HG03135 (cell line): ENCODE measurements around the gene TBX2.

ENCODE experiments used
- ATAC-seq: cut with Tn5 transposase; IDR thresholded peaks from one replicate; pipeline ENCODE4 v1.9.1; 2021; ENCODE audit warnings: mild to moderate bottlenecking, moderate library complexity; ENCODE audit not compliant: unreplicated experiment

TBX2 gene

DNA sequence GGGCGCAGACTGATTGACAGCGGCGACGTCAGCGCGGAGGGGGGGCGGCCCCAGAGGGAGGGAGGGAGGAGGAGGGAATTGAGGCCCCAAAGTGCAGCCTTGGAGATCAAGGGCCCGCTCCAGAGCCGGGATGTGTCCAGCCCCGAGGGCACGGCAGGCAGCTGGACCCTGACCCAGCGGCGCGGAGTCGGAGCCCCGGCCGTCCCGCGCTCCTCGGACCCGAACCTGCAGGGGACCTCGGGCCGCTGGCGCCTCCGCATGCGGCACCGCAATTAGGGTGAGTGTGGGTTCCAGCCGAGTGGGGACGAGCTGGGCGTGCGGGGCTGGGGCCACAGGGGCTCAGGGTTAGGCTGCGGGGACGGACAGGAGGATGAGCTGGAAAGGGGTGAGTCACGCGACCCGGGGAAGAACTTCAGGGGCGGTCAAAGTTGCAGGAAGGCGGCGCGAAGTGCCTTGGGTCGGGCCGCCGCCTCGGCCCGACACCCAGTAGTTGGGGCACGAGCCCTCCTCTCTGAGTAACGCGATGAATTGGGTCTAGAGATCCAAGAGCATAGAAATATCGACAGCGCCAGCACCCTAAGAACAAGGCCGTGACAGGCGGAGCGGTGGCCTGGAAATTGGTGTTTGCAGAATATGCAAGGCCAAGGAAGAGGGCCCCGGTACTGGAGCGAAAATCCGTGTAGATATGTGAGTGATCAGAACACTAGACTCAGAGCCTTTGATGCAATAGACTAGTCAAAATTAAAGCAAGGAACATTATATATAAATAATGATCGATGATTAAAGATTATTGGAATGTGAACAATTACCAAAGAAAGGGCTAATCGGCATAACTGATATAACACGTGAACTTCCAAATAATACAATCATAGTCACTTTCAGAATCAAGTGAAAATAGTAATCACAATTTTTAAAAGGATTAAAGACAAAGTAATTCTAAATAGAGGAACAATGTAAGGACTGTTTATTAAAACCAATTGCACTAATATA is 53.0 kb downstream of the TBX2 start, which contains the start of gene TBX4:
TBX4 (plus strand) TSS at position 122 of the 990 bp plus-strand sequence. CDS start 4,069 bp downstream, outside the sequence.
- ATAC-seq, result no peak

- ATAC-seq, result no peak
Observed at GRCh38 chr17:61453566-61454380, 54.1 kb downstream of the TBX2 start.

DNA sequence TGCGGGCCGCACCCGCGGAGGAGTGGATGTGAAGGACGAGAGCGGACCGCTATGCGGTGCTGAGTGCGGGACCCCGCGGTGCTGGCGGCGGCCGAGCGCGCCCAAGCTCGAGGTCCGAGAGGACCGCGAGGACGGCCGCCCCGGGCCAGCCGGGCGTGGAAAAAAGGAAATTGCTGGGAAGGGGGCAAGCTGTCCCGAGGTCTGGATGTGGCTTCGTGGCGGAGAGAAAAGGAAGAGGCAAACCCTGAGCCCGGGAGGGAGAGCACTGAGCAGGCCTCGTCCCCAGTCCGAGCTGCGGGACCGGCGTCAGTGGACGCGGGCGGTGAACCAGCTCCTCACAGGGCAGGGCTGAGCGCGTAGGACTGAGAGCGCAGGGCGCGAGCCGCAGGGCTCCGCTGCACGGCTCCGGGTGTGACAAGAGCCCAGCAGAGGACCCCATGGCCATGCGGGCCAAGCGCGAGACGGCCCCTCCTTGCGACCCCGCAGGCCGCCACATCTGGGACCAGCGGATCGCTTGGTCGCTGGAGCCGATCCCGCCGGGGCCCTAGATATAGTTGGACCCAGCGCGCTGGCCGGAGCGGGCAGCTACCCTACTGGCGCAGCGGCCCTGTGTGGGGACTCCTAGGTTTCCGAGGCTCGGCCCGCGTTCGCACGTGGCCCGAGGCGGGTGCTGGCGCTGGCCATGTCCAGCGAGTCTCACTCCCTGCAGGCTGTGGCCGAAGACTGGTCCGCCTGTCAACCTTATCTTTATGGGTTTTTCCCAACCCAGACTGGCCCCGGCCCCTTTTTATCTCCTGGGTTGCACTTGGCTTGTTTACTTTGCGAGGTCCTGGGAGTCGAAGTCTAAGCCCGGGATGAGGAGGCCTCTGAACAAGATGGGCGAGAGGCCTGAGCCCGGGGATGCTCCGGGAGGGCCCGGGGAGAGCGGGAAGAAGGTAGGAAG is 55.0 kb downstream of the TBX2 start:
- ATAC-seq, result no peak

DNA sequence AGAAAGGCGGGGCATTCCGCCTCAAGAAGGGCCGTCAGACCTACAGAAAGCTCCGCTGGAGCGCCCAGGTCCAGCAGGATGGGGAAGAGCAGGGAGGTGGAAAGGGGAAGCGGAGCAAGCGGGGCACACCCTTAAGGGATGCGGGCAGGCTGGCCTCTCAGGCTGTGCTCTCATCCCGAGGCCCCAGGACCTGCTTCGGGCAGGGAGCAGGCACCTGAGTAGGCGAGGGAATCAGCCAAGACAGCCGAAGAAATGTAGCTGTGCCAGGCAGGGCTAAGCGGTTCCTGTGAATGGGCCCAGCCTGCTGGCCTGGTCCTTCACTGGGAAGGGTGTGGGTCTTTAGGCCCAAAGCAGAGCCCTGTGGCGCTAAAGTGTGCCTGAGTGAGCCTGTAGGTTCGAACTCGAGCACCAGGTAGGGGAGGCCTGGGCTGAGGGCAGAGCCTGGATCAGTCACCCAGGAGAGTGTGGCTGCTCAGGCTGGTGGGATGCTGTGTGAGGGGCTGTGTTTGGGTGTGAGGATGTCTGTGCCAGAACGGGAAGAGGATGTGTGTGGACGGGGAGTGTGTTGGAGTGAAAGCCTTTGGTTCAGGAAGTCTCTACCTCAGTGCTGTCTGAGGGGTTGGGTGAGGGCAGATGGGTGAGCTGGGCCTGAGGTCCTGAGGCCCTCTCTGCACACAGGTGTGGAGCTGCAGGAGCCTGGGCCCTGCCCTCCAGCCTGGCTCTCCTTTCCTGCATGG is 55.8 kb downstream of the TBX2 start:
- no peak for ATAC-seq

- no peak for ATAC-seq
Observed at GRCh38 chr17:61456061-61456681, 56.5 kb downstream of the TBX2 start.

GRCh38 chr17:61456688-61457225 is 57.1 kb downstream of the TBX2 start:
- ATAC-seq, result no peak

DNA sequence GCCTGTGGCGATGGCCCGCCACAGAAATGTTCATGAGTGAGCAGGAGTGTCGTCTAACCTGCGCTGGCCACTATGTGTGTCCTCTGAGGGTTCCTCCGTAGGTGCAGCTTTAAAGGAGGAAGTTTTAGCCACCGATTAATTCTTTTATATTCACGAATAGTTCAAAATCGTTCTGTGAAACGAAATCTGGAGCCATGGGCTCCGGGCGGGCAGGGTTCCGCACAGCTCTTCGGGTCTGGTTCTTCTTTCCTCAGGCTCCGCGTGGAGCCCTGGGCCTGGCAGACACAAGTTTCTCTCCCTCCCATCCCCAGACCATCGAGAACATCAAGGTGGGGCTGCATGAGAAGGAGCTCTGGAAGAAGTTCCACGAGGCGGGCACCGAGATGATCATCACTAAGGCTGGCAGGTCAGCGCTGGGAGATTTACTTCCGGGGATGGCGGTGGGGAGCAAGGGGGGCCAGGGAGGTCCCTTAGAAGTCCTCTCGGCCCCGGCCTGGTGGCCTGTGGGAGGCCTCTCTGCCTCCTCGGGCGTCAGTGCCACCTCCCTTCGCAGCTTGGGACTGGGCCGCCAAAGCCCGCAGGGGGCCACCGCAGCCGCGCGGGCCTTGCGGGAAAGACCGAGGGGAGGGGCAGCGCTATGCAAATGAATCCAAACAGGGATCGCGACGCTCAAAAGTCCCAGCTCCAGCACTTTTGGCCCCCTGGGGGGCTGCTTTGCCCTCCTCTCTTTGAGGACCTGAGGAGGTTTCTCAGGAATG is 57.8 kb downstream of the TBX2 start:
- no peak for ATAC-seq

- no peak for ATAC-seq
Observed at GRCh38 chr17:61458000-61458399, 58.4 kb downstream of the TBX2 start.

- ATAC-seq, result no peak
Observed at GRCh38 chr17:61458421-61459141, 58.9 kb downstream of the TBX2 start.
